DOHH2 (cell line): ENCODE measurements around the gene OR52E8.

Experiments
- EZH2phosphoT487 ChIP-seq: fragments of 200-600 bp; sonication (generic); IDR thresholded peaks from 2 replicates; pipeline ENCODE4 v1.6.1; 2017; ENCODE audit warnings: borderline replicate concordance, mild to moderate bottlenecking, antibody characterized with exemption, low read length, moderate library complexity, mixed read lengths
- TF ChIP-seq, protein P1 (sequence below): fragments of 200-600 bp; sonication (generic); IDR thresholded peaks from one replicate; pipeline ENCODE4 v1.5.1; 2014; ENCODE audit warnings: antibody characterized with exemption, mild to moderate bottlenecking, low read depth, low read length; ENCODE audit not compliant: poor library complexity, severe bottlenecking

DNA sequence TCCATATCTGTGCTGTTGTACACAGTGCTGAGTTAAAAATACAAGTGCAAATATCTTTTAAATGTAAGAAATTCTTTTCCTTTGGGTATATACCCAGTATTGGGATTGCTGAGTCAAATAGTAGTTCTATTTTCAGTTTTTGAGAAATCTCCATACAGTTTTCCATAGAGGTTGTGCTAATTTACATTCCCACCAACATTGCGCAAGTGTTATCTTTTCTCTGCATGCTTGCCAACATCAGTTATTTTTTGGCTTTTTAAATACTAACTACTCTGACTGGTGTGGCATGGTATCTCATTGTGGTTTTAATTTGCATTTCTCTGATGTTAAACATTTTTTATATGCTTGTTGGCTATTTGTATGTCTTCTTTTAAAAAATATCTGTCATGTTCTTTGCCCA, 6.5 kb downstream of the OR52E8 start:
- TF ChIP-seq, protein P1, sequence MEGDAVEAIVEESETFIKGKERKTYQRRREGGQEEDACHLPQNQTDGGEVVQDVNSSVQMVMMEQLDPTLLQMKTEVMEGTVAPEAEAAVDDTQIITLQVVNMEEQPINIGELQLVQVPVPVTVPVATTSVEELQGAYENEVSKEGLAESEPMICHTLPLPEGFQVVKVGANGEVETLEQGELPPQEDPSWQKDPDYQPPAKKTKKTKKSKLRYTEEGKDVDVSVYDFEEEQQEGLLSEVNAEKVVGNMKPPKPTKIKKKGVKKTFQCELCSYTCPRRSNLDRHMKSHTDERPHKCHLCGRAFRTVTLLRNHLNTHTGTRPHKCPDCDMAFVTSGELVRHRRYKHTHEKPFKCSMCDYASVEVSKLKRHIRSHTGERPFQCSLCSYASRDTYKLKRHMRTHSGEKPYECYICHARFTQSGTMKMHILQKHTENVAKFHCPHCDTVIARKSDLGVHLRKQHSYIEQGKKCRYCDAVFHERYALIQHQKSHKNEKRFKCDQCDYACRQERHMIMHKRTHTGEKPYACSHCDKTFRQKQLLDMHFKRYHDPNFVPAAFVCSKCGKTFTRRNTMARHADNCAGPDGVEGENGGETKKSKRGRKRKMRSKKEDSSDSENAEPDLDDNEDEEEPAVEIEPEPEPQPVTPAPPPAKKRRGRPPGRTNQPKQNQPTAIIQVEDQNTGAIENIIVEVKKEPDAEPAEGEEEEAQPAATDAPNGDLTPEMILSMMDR: no peak
- TF ChIP-seq EZH2phosphoT487: no peak
